ENCODE data around the gene EVC2.

EVC2 gene

DNA sequence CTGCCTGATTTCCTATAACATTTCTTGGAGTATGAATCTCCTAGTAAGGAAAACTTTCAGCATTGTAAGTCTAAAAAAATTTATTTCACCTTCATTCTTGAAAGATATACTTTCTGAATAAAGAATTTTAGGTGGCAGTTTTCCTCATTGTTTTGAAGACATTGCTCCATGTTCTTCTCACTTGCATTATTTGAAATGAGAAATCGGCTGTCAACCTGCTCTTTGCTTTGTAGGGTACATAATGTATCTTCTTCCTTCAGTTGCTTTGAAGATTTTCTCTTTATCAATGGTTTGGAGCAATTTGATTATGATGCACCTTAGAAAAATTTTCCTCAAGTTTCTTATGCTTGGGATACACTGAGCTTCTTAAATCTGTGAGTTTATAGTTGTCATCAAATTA is 120.3 kb downstream of the EVC2 start (continued):
- TF ChIP-seq ZNF70 (CRISPR knock-in tag; IDR thresholded peaks at IDR 0.05) (no peak), ZNF565 (CRISPR knock-in tag; conservative IDR thresholded peaks at IDR 0.05; ENCODE audit: low read depth) (no peak)

DNA sequence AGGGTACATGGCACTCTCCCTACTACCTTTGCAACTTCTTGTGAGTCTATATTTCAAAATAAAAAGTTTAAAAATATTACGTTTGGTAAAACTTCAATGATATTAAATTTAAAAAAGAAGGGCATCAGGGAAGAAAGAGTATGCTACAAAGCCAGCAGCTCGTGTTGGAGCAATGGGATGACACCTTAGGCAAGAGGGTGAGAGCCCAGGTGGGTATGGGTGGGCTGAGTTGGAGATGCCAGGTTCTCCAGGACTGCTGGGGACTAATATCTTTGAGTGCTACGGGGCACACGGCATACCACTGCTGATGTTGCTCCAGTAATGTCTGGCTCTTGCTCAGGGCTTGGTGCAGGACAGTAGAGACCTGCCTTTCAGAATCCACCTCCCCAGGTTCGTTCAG is 132.4 kb downstream of the EVC2 start:
- TF ChIP-seq ZFP30 (CRISPR knock-in tag; IDR thresholded peaks at IDR 0.05): no peak
- no peak for TF ChIP-seq CSDC2 (CRISPR knock-in tag; IDR thresholded peaks at IDR 0.05)
- TF ChIP-seq ARNTL (CRISPR knock-in tag; IDR thresholded peaks at IDR 0.05; ENCODE audit: borderline replicate concordance, low read depth): no peak
- TF ChIP-seq OSR1 (CRISPR knock-in tag; IDR thresholded peaks at IDR 0.05): no peak
- TF ChIP-seq ESRRG (CRISPR knock-in tag; IDR thresholded peaks at IDR 0.05): no peak
- TF ChIP-seq GLIS3 (CRISPR knock-in tag; IDR thresholded peaks at IDR 0.05): no peak
- TF ChIP-seq TOX (CRISPR knock-in tag; IDR thresholded peaks at IDR 0.05; ENCODE audit: borderline replicate concordance): no peak
- TF ChIP-seq ZC3H10 (CRISPR knock-in tag; IDR thresholded peaks at IDR 0.05): no peak
- TF ChIP-seq RARB (CRISPR knock-in tag; IDR thresholded peaks at IDR 0.05): no peak
- no peak for TF ChIP-seq ZNF70 (CRISPR knock-in tag; IDR thresholded peaks at IDR 0.05)
- TF ChIP-seq, protein P1, sequence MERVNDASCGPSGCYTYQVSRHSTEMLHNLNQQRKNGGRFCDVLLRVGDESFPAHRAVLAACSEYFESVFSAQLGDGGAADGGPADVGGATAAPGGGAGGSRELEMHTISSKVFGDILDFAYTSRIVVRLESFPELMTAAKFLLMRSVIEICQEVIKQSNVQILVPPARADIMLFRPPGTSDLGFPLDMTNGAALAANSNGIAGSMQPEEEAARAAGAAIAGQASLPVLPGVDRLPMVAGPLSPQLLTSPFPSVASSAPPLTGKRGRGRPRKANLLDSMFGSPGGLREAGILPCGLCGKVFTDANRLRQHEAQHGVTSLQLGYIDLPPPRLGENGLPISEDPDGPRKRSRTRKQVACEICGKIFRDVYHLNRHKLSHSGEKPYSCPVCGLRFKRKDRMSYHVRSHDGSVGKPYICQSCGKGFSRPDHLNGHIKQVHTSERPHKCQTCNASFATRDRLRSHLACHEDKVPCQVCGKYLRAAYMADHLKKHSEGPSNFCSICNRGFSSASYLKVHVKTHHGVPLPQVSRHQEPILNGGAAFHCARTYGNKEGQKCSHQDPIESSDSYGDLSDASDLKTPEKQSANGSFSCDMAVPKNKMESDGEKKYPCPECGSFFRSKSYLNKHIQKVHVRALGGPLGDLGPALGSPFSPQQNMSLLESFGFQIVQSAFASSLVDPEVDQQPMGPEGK (CRISPR knock-in tag; IDR thresholded peaks at IDR 0.05; ENCODE audit: borderline replicate concordance): no peak
- no peak for TF ChIP-seq ZFP3 (CRISPR knock-in tag; IDR thresholded peaks at IDR 0.05)
- no peak for TF ChIP-seq BACH2 (CRISPR knock-in tag; IDR thresholded peaks at IDR 0.05; ENCODE audit: borderline replicate concordance)
- TF ChIP-seq SNAI2 (CRISPR knock-in tag; IDR thresholded peaks at IDR 0.05): no peak
- no peak for TF ChIP-seq ZNF565 (CRISPR knock-in tag; conservative IDR thresholded peaks at IDR 0.05; ENCODE audit: low read depth)
- TF ChIP-seq, protein P2, sequence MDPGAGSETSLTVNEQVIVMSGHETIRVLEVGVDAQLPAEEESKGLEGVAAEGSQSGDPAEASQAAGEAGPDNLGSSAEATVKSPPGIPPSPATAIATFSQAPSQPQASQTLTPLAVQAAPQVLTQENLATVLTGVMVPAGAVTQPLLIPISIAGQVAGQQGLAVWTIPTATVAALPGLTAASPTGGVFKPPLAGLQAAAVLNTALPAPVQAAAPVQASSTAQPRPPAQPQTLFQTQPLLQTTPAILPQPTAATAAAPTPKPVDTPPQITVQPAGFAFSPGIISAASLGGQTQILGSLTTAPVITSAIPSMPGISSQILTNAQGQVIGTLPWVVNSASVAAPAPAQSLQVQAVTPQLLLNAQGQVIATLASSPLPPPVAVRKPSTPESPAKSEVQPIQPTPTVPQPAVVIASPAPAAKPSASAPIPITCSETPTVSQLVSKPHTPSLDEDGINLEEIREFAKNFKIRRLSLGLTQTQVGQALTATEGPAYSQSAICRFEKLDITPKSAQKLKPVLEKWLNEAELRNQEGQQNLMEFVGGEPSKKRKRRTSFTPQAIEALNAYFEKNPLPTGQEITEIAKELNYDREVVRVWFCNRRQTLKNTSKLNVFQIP (CRISPR knock-in tag; IDR thresholded peaks at IDR 0.05; ENCODE audit: borderline replicate concordance, low read depth): no peak
- TF ChIP-seq PPARA (CRISPR knock-in tag; IDR thresholded peaks at IDR 0.05; ENCODE audit: borderline replicate concordance): no peak
- no peak for TF ChIP-seq ISL1 (CRISPR knock-in tag; IDR thresholded peaks at IDR 0.05)
- no peak for TF ChIP-seq ZNF8 (CRISPR knock-in tag; IDR thresholded peaks at IDR 0.05)
- no peak for ATAC-seq

DNA sequence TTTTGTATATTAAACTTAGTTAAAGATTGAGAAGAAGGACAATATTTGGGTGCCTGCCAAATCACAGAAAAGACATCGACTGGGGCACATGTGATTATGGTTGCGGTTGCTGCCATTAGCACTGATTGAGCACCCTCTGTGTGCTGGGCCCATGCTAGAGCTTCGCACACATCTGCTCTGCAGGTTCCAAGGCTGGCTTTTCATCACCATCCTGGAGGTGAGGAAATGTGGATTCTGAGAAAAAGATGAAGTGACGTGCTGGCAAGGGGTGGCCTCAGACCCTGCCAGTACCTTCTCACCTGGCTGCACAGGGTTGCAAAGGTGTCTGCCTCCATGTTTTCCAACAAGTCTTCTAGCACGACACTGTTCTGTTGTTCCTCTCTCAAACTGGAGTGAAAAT is 134.0 kb downstream of the EVC2 start:
- no peak for ATAC-seq
- TF ChIP-seq, protein P1 (CRISPR knock-in tag; IDR thresholded peaks at IDR 0.05; ENCODE audit: borderline replicate concordance): no peak
- TF ChIP-seq OSR1 (CRISPR knock-in tag; IDR thresholded peaks at IDR 0.05): no peak
- no peak for TF ChIP-seq ZNF8 (CRISPR knock-in tag; IDR thresholded peaks at IDR 0.05)
- no peak for TF ChIP-seq ISL1 (CRISPR knock-in tag; IDR thresholded peaks at IDR 0.05)
- no peak for TF ChIP-seq PPARA (CRISPR knock-in tag; IDR thresholded peaks at IDR 0.05; ENCODE audit: borderline replicate concordance)
- TF ChIP-seq TCF4 (CRISPR knock-in tag; IDR thresholded peaks at IDR 0.05; ENCODE audit: borderline replicate concordance): no peak
- no peak for TF ChIP-seq BACH2 (CRISPR knock-in tag; IDR thresholded peaks at IDR 0.05; ENCODE audit: borderline replicate concordance)
- TF ChIP-seq, protein P3, sequence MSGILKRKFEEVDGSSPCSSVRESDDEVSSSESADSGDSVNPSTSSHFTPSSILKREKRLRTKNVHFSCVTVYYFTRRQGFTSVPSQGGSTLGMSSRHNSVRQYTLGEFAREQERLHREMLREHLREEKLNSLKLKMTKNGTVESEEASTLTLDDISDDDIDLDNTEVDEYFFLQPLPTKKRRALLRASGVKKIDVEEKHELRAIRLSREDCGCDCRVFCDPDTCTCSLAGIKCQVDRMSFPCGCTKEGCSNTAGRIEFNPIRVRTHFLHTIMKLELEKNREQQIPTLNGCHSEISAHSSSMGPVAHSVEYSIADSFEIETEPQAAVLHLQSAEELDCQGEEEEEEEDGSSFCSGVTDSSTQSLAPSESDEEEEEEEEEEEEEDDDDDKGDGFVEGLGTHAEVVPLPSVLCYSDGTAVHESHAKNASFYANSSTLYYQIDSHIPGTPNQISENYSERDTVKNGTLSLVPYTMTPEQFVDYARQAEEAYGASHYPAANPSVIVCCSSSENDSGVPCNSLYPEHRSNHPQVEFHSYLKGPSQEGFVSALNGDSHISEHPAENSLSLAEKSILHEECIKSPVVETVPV (CRISPR knock-in tag; IDR thresholded peaks at IDR 0.05): no peak
- TF ChIP-seq, protein P2 (CRISPR knock-in tag; IDR thresholded peaks at IDR 0.05; ENCODE audit: borderline replicate concordance, low read depth): no peak
- no peak for TF ChIP-seq ARNTL (CRISPR knock-in tag; IDR thresholded peaks at IDR 0.05; ENCODE audit: borderline replicate concordance, low read depth)
- TF ChIP-seq RARB (CRISPR knock-in tag; IDR thresholded peaks at IDR 0.05): no peak
- no peak for TF ChIP-seq ZNF70 (CRISPR knock-in tag; IDR thresholded peaks at IDR 0.05)
- no peak for TF ChIP-seq SNAI2 (CRISPR knock-in tag; IDR thresholded peaks at IDR 0.05)
- no peak for TF ChIP-seq TOX (CRISPR knock-in tag; IDR thresholded peaks at IDR 0.05; ENCODE audit: borderline replicate concordance)
- TF ChIP-seq, protein P4, sequence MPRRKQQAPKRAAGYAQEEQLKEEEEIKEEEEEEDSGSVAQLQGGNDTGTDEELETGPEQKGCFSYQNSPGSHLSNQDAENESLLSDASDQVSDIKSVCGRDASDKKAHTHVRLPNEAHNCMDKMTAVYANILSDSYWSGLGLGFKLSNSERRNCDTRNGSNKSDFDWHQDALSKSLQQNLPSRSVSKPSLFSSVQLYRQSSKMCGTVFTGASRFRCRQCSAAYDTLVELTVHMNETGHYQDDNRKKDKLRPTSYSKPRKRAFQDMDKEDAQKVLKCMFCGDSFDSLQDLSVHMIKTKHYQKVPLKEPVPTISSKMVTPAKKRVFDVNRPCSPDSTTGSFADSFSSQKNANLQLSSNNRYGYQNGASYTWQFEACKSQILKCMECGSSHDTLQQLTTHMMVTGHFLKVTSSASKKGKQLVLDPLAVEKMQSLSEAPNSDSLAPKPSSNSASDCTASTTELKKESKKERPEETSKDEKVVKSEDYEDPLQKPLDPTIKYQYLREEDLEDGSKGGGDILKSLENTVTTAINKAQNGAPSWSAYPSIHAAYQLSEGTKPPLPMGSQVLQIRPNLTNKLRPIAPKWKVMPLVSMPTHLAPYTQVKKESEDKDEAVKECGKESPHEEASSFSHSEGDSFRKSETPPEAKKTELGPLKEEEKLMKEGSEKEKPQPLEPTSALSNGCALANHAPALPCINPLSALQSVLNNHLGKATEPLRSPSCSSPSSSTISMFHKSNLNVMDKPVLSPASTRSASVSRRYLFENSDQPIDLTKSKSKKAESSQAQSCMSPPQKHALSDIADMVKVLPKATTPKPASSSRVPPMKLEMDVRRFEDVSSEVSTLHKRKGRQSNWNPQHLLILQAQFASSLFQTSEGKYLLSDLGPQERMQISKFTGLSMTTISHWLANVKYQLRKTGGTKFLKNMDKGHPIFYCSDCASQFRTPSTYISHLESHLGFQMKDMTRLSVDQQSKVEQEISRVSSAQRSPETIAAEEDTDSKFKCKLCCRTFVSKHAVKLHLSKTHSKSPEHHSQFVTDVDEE (CRISPR knock-in tag; IDR thresholded peaks at IDR 0.05): no peak

Data from SK-N-SH treated with all-trans-retinoic acid at 6 μM for 48 hours (cell line).